Keratinocyte (primary cell): ENCODE data around the gene SP1. TPM values are rescaled to one million over a fixed set of nuclear protein-coding genes. Genes with fewer than 3 reads are reported as not detected.

Experiments
- DNase-seq: peaks from one replicate; pipeline ENCODE4 v3.0.0-alpha.2; 2011; ENCODE audit warnings: low read depth, missing footprints, low spot score
- FAIRE-seq: peaks from 2 replicates; lab custom pipeline; 2011; peaks lifted over from hg19 to GRCh38; lab: Jason Lieb, UNC
- H2AFZ ChIP-seq: 2 replicates; pipeline ENCODE4 v1.6.0; 2012; ENCODE audit warnings: low read length, control low read depth, inconsistent platforms; ENCODE audit not compliant: control insufficient read depth
- H3K27ac ChIP-seq: 2 replicates; pipeline ENCODE4 v1.5.1; 2011; ENCODE audit warnings: low read length; ENCODE audit not compliant: control insufficient read depth, insufficient read depth
- H3K27me3 ChIP-seq: 3 replicates; pipeline ENCODE4 v1.6.0; 2011; ENCODE audit warnings: low read length; ENCODE audit not compliant: control insufficient read depth, insufficient read depth; ENCODE audit errors: extremely low read depth
- H3K36me3 ChIP-seq, 2 experiments: 2 replicates in 1 of 2; 3 replicates in 1 of 2; pipeline ENCODE4 v1.5.1; 2011; ENCODE audit warnings: low read length in 2 of 2, mild to moderate bottlenecking in 1 of 2; ENCODE audit not compliant: control insufficient read depth in 2 of 2, insufficient read depth in 2 of 2; ENCODE audit errors: extremely low read depth in 1 of 2
- H3K4me1 ChIP-seq: 3 replicates; pipeline ENCODE4 v1.5.1; 2011; ENCODE audit warnings: low read length; ENCODE audit not compliant: control insufficient read depth, insufficient read depth; ENCODE audit errors: extremely low read depth
- H3K4me2 ChIP-seq: 3 replicates; pipeline ENCODE4 v1.6.0; 2011; ENCODE audit warnings: low read depth, low read length; ENCODE audit not compliant: control insufficient read depth, insufficient read depth; ENCODE audit errors: extremely low read depth
- H3K4me3 ChIP-seq, 3 experiments: fragments of 200-600 bp in 1 of 3; sonication (generic) in 1 of 3; 2 replicates in 2 of 3; 3 replicates in 1 of 3; pipeline ENCODE4 v1.5.1; 2011 to 2016; ENCODE audit warnings: low read length in 3 of 3, mild to moderate bottlenecking in 3 of 3, control low read depth in 2 of 3, inconsistent platforms in 1 of 3, low read depth in 1 of 3, mixed read lengths in 1 of 3, mixed run types in 1 of 3, moderate library complexity in 1 of 3; ENCODE audit not compliant: control insufficient read depth in 2 of 3, insufficient read depth in 2 of 3; ENCODE audit errors: extremely low read depth in 1 of 3
- H3K79me2 ChIP-seq: 2 replicates; pipeline ENCODE4 v1.6.0; 2012; ENCODE audit warnings: low read length; ENCODE audit not compliant: control insufficient read depth, insufficient read depth
- H3K9ac ChIP-seq: 3 replicates; pipeline ENCODE4 v1.6.0; 2011; ENCODE audit warnings: low read length; ENCODE audit not compliant: control insufficient read depth, insufficient read depth; ENCODE audit errors: extremely low read depth
- H3K9me1 ChIP-seq: 3 replicates; pipeline ENCODE4 v1.6.0; 2011; ENCODE audit warnings: low read length; ENCODE audit not compliant: control insufficient read depth, insufficient read depth; ENCODE audit errors: extremely low read depth
- H3K9me3 ChIP-seq: 2 replicates; pipeline ENCODE4 v1.5.1; 2012; ENCODE audit warnings: low read depth, low read length; ENCODE audit not compliant: control insufficient read depth
- H4K20me1 ChIP-seq: 3 replicates; pipeline ENCODE4 v1.6.0; 2011; ENCODE audit warnings: low read length; ENCODE audit not compliant: control insufficient read depth, insufficient read depth; ENCODE audit errors: extremely low read depth
- CTCF ChIP-seq, 3 experiments: IDR thresholded peaks in 1 of 3; conservative IDR thresholded peaks in 1 of 3; optimal IDR thresholded peaks in 1 of 3; 2 replicates in 2 of 3; 3 replicates in 1 of 3; pipeline versions ENCODE3 to v1.5.1; 2011; ENCODE audit warnings: low read length in 3 of 3, mild to moderate bottlenecking in 3 of 3, moderate library complexity in 2 of 3, control low read depth in 1 of 3, inconsistent platforms in 1 of 3; ENCODE audit not compliant: insufficient read depth in 2 of 3; ENCODE audit errors: extremely low read depth in 1 of 3
- EZH2 ChIP-seq: IDR thresholded peaks from one replicate; pipeline ENCODE4 v1.6.1; 2012; ENCODE audit warnings: inconsistent platforms, mild to moderate bottlenecking, low read length, moderate library complexity
- dilution Hi-C: fragments of 300-500 bp; cut with MboI; formaldehyde crosslinking; loops from one replicate; pipeline ENCODE4 v1.7.0; 2020; ENCODE audit warnings: low sequenced_read_pairs; ENCODE audit not compliant: extremely low pct_ligation_motif_present
- polyA plus RNA-seq, 5 experiments: library from polyadenylated mRNA; depleted of rRNA in 3 of 5; stranded (reverse) in 3 of 5; stranded (forward) in 1 of 5; unstranded in 1 of 5; fragments of >200 nt; gene quantifications; 1 replicate in 1 of 5; 2 replicates in 3 of 5; 3 replicates in 1 of 5; pipeline versions ENCODE4 v1.2.1 to v1.2.3, GENCODE V29; 2011 to 2012; ENCODE audit warnings: missing spikeins in 2 of 5, low read depth in 1 of 5, low replicate concordance in 1 of 5

Gene SP1
- polyA plus RNA-seq, 1 donor (not counting 4 experiments of a cell fraction or from before 2014, with no cell fraction given) = 30.7 TPM

GRCh38 chr12:53353257-53353655 lies 26.7 kb upstream of the SP1 start:
- Histone ChIP-seq H3K27me3 (no peaks in the 10 kb centered on the region), H4K20me1 (no peaks in the 10 kb centered on the region), H3K4me2 (no peak overlapping the region), H3K9me1 (no peaks in the 10 kb centered on the region), H3K4me3 (no peak overlapping the region), H3K27ac (no peak overlapping the region), H3K36me3 (no peaks in the 10 kb centered on the region), H3K4me1 (peaks cover 9% of the 10 kb centered on the region), H3K9me3 (no peaks in the 10 kb centered on the region), H3K9ac (no peak overlapping the region), H2AFZ (no peak overlapping the region), H3K79me2 (no peaks in the 10 kb centered on the region)
- DNase-seq (no peak), FAIRE-seq (no peak)
- no peak for TF ChIP-seq EZH2
- TF ChIP-seq CTCF (optimal IDR thresholded peaks at IDR 0.05 in 1 of 3, IDR thresholded peaks at IDR 0.05 in 1 of 3, conservative IDR thresholded peaks at IDR 0.05 in 1 of 3; ENCODE audit: extremely low read depth in 1 of 3, insufficient read depth in 2 of 3, low read length in 3 of 3) = no peak
- dilution Hi-C loops = no loop called here

GRCh38 chr12:53355121-53355520 lies 24.9 kb upstream of the SP1 start:
- Histone ChIP-seq H3K4me3 (no peak overlapping the region), H3K4me2 (no peak overlapping the region), H3K27me3 (no peaks in the 10 kb centered on the region), H3K36me3 (no peaks in the 10 kb centered on the region), H2AFZ (no peak overlapping the region), H3K4me1 (peaks cover 9% of the 10 kb centered on the region), H3K9me3 (no peaks in the 10 kb centered on the region), H3K27ac (no peak overlapping the region), H3K79me2 (no peaks in the 10 kb centered on the region), H3K9ac (no peak overlapping the region), H4K20me1 (no peaks in the 10 kb centered on the region), H3K9me1 (no peaks in the 10 kb centered on the region)
- dilution Hi-C loops = no loop called here
- FAIRE-seq (no peak), DNase-seq (no peak)
- no peak for TF ChIP-seq EZH2
- no peak for TF ChIP-seq CTCF (optimal IDR thresholded peaks at IDR 0.05 in 1 of 3, IDR thresholded peaks at IDR 0.05 in 1 of 3, conservative IDR thresholded peaks at IDR 0.05 in 1 of 3; ENCODE audit: extremely low read depth in 1 of 3, insufficient read depth in 2 of 3, low read length in 3 of 3)
